Ovary (tissue), 9 donors: ENCODE data around the gene AICDA. TPM values are rescaled to one million over a fixed set of nuclear protein-coding genes. Genes with fewer than 3 reads are reported as not detected.

ENCODE experiments used
- DNase-seq, 5 donors: peaks; one replicate each; pipeline ENCODE4 v3.0.0-alpha.2; 2019 to 2020
- H3K27ac ChIP-seq, 2 donors: fragments of 200-600 bp; one replicate each; pipeline versions ENCODE4 v1.5.1 to v1.8.0; 2019 to 2022
- H3K27me3 ChIP-seq: fragments of 200-600 bp; one replicate; pipeline ENCODE4 v1.8.0; 2022
- H3K36me3 ChIP-seq: fragments of 200-600 bp; sonication (generic); one replicate; pipeline ENCODE4 v1.5.1; 2019
- H3K4me1 ChIP-seq: one replicate; pipeline ENCODE4 v1.8.1; 2013; ENCODE audit warnings: mild to moderate bottlenecking, moderate library complexity; ENCODE audit not compliant: insufficient read depth
- H3K4me3 ChIP-seq: fragments of 200-600 bp; sonication (generic); one replicate; pipeline ENCODE4 v1.5.1; 2017
- H3K9me3 ChIP-seq, 2 donors: fragments of 200-600 bp in 1 of 2; sonication (generic) in 1 of 2; one replicate each; pipeline versions ENCODE4 v1.5.1 to v1.8.1; 2013 to 2019; ENCODE audit warnings: mild to moderate bottlenecking in 1 of 2, moderate library complexity in 1 of 2
- CTCF ChIP-seq, 3 donors: fragments of 450-650 bp in 2 of 3; fragments of 200-600 bp in 1 of 3; IDR thresholded peaks; one replicate each; pipeline versions ENCODE4 v1.5.1 to v1.8.0; 2016 to 2022; ENCODE audit warnings: antibody characterized with exemption in 3 of 3, mild to moderate bottlenecking in 1 of 3
- EP300 ChIP-seq: sonication (generic); formaldehyde crosslinking; IDR thresholded peaks from one replicate; pipeline ENCODE4 v1.6.1; 2017; ENCODE audit warnings: antibody characterized with exemption
- POLR2A ChIP-seq: fragments of 450-650 bp; IDR thresholded peaks from one replicate; pipeline ENCODE4 v1.6.1; 2017; ENCODE audit warnings: antibody characterized with exemption, mild to moderate bottlenecking, moderate library complexity
- WGBS, 3 donors: extraction: QIAGEN DNeasy Blood & Tissue Kit in 1 of 3; methylation state at CpG; one replicate each; pipeline versions ENCODE4 v1.1.5 to v1.1.7; 2013 to 2017; 5-methylcytosine and 5-hydroxymethylcytosine counted together
- intact Hi-C, 4 donors: fragments of 100-400 bp; cut with DNase I; formaldehyde crosslinking; loops; one replicate each; pipeline versions ENCODE4 v1.11.0 to v1.15.1; 2022 to 2023
- polyA plus RNA-seq, 2 donors: library from polyadenylated mRNA; stranded (reverse); fragments of 200-250 nt in 1 of 2; fragments of 350-450 nt in 1 of 2; fragmentation: Illumina TruSeq in 1 of 2; extraction: RNeasy Lipid Tissue Mini Kit (QIAGEN cat#74804) in 1 of 2; gene quantifications; one replicate each; pipeline ENCODE4 v1.2.3, GENCODE V29; 2013 to 2014
- total RNA-seq, 7 donors: library from RNA; depleted of rRNA in 2 of 7; stranded (reverse); fragments of >200 nt in 2 of 7; fragmentation: NEBNext Ultra II Directional in 3 of 7; extraction: Animal tissue kit (Norgen Biotek cat#: 25700) in 3 of 7; gene quantifications; one replicate each; pipeline versions ENCODE4 v1.1.0 to v1.2.4, GENCODE V29; 2016 to 2023
- donor health status: DM: no; HTN: no; CAD: no; lungs with moderate emphysema.
- donor health status: DM: no; HTN: no; CAD: no.
- donor health status: Bipolar disorder and iron deficiency.
- donor health status: DM: yes; HTN: yes; CAD: no.
- donor health status: DM: no; HTN: no; CAD: no.
- donor health status: DM: yes; HTN: yes; CAD: no.

The AICDA gene
- total and polyA plus RNA-seq, 9 donors, result not detected

GRCh38 chr12:8584004-8584403, 28.7 kb downstream of the AICDA start:
- Histone ChIP-seq H3K4me3 (no peak overlapping the region), H3K9me3 (no peaks in the 10 kb centered on the region), H3K36me3 (no peaks in the 10 kb centered on the region), H3K27me3 (no peaks in the 10 kb centered on the region), H3K27ac (no peak overlapping the region), H3K4me1 (no peaks in the 10 kb centered on the region)
- intact Hi-C loops, result no loop called here
- 43 to 50% (median 44%) methylated on average over 7 of the region's 7 CpGs for WGBS, 3 donors
- TF ChIP-seq EP300, result no peak
- no peak for TF ChIP-seq POLR2A
- TF ChIP-seq CTCF (IDR thresholded peaks at IDR 0.05), result no peak
- no peak for DNase-seq

- intact Hi-C loops, result no loop called here
- TF ChIP-seq EP300 (no peak), CTCF (IDR thresholded peaks at IDR 0.05) (no peak), POLR2A (no peak)
- no peaks in the 10 kb centered on the region for H3K27me3 ChIP-seq
- no peaks in the 10 kb centered on the region for H3K36me3 ChIP-seq
- WGBS, 3 donors, result 70 to 77% (median 70%) methylated on average over 9 of the region's 9 CpGs
- no peaks in the 10 kb centered on the region for H3K9me3 ChIP-seq
- no peak overlapping the region for H3K27ac ChIP-seq
- H3K4me1 ChIP-seq, result no peaks in the 10 kb centered on the region
- DNase-seq, result no peak
- H3K4me3 ChIP-seq, result no peak overlapping the region
Observed at GRCh38 chr12:8581098-8581784, 31.4 kb downstream of the AICDA start.

DNA sequence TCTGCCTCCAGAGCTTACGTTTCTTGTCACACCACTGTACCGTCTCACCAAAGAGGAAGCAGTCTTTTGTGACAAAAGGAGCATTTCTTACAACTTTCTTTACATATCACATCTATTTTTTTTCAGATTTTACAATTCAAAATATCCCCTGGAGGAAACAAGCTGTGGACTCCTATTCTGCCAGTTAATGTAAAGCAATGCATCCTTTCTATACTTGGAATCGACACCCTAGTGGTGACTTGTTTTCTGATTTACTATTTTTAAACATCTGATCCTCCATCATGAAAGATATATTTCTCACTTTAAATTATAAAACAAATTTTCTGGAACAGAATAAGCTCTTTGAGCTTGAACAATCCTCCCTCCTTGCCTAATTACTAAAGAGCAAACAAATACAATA, 34.8 kb downstream of the AICDA start:
- H3K27me3 ChIP-seq, result no peaks in the 10 kb centered on the region
- no peaks in the 10 kb centered on the region for H3K36me3 ChIP-seq
- H3K4me1 ChIP-seq, result no peaks in the 10 kb centered on the region
- 77 to 86% (median 80%) methylated on average over 3 of the region's 3 CpGs for WGBS, 3 donors
- no peak for DNase-seq
- TF ChIP-seq POLR2A (no peak), EP300 (no peak), CTCF (IDR thresholded peaks at IDR 0.05) (no peak)
- H3K27ac ChIP-seq, result no peak overlapping the region
- intact Hi-C loops, result no loop called here
- no peaks in the 10 kb centered on the region for H3K9me3 ChIP-seq
- no peak overlapping the region for H3K4me3 ChIP-seq

GRCh38 chr12:8572507-8572906, 40.2 kb downstream of the AICDA start:
- Histone ChIP-seq H3K4me1 (no peaks in the 10 kb centered on the region), H3K27me3 (no peaks in the 10 kb centered on the region), H3K36me3 (no peaks in the 10 kb centered on the region), H3K9me3 (no peaks in the 10 kb centered on the region), H3K4me3 (no peak overlapping the region), H3K27ac (no peak overlapping the region)
- WGBS, 3 donors, result 41 to 43% (median 42%) methylated on average over 2 of the region's 2 CpGs
- intact Hi-C loops, result no loop called here
- no peak for DNase-seq
- TF ChIP-seq POLR2A (no peak), CTCF (IDR thresholded peaks at IDR 0.05) (no peak), EP300 (no peak)
